ENCODE measurements around the gene ZNF831.

The ZNF831 gene

GRCh38 chr20:59253325-59253724 lies 89.7 kb downstream of the ZNF831 start:
- DNase-seq (ENCODE audit: low spot score), result no peak
- Histone ChIP-seq H3K27me3 (ENCODE audit: insufficient read depth, poor library complexity, severe bottlenecking) (peaks cover 95% of the 10 kb centered on the region), H3K4me3 (ENCODE audit: severe bottlenecking) (no peak overlapping the region), H3K36me3 (ENCODE audit: low read depth) (no peaks in the 10 kb centered on the region), H3K27ac (ENCODE audit: poor library complexity, severe bottlenecking) (no peak overlapping the region), H3K9me3 (ENCODE audit: severe bottlenecking) (peaks cover 4% of the 10 kb centered on the region), H3K4me1 (ENCODE audit: insufficient read depth, poor library complexity, severe bottlenecking) (no peaks in the 10 kb centered on the region)
- TF ChIP-seq, protein P1, sequence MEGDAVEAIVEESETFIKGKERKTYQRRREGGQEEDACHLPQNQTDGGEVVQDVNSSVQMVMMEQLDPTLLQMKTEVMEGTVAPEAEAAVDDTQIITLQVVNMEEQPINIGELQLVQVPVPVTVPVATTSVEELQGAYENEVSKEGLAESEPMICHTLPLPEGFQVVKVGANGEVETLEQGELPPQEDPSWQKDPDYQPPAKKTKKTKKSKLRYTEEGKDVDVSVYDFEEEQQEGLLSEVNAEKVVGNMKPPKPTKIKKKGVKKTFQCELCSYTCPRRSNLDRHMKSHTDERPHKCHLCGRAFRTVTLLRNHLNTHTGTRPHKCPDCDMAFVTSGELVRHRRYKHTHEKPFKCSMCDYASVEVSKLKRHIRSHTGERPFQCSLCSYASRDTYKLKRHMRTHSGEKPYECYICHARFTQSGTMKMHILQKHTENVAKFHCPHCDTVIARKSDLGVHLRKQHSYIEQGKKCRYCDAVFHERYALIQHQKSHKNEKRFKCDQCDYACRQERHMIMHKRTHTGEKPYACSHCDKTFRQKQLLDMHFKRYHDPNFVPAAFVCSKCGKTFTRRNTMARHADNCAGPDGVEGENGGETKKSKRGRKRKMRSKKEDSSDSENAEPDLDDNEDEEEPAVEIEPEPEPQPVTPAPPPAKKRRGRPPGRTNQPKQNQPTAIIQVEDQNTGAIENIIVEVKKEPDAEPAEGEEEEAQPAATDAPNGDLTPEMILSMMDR (IDR thresholded peaks at IDR 0.05; ENCODE audit: poor library complexity, severe bottlenecking), result no peak
- ATAC-seq (ENCODE audit: low read depth), result no peak

- Histone ChIP-seq H3K27me3 (ENCODE audit: insufficient read depth, poor library complexity, severe bottlenecking) (peaks cover 95% of the 10 kb centered on the region), H3K9me3 (ENCODE audit: severe bottlenecking) (peaks cover 4% of the 10 kb centered on the region), H3K27ac (ENCODE audit: poor library complexity, severe bottlenecking) (no peak overlapping the region), H3K36me3 (ENCODE audit: low read depth) (no peaks in the 10 kb centered on the region), H3K4me1 (ENCODE audit: insufficient read depth, poor library complexity, severe bottlenecking) (no peaks in the 10 kb centered on the region), H3K4me3 (ENCODE audit: severe bottlenecking) (no peak overlapping the region)
- ATAC-seq (ENCODE audit: low read depth) (peak; percentile 74), DNase-seq (ENCODE audit: low spot score) (no peak)
- TF ChIP-seq, protein P1 (IDR thresholded peaks at IDR 0.05; ENCODE audit: poor library complexity, severe bottlenecking), result peak; percentile 29
These were observed 90.2 kb downstream of the ZNF831 start for GRCh38 chr20:59253779-59254319.

DNA sequence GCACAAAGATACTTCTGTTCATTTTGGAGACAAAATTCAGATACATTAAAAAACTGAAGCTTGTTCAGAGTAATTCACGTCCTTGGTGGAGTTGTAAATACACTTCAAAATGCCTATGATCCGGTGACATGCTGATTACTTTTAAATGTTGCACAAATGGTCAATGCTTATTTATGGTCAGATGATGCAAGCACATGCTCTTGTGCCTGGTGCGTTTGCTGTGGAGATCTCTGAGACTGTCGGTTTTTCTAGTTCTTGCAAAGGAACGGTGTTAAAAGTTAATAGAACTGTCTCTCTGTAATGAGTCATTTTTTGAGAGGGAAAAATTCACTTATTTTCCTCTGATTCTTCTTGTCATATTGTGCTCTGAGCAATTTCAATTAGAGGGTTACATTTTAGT lies 91.6 kb downstream of the ZNF831 start:
- ATAC-seq (ENCODE audit: low read depth) (no peak), DNase-seq (ENCODE audit: low spot score) (no peak)
- no peaks in the 10 kb centered on the region for H3K4me1 ChIP-seq (ENCODE audit: insufficient read depth, poor library complexity, severe bottlenecking)
- peaks cover 97% of the 10 kb centered on the region for H3K27me3 ChIP-seq (ENCODE audit: insufficient read depth, poor library complexity, severe bottlenecking)
- H3K4me3 ChIP-seq (ENCODE audit: severe bottlenecking), result no peak overlapping the region
- TF ChIP-seq, protein P1 (IDR thresholded peaks at IDR 0.05; ENCODE audit: poor library complexity, severe bottlenecking), result no peak
- no peak overlapping the region for H3K27ac ChIP-seq (ENCODE audit: poor library complexity, severe bottlenecking)
- no peaks in the 10 kb centered on the region for H3K36me3 ChIP-seq (ENCODE audit: low read depth)
- peaks cover 4% of the 10 kb centered on the region for H3K9me3 ChIP-seq (ENCODE audit: severe bottlenecking)

- no peaks in the 10 kb centered on the region for H3K9me3 ChIP-seq (ENCODE audit: severe bottlenecking)
- peaks cover 90% of the 10 kb centered on the region for H3K27me3 ChIP-seq (ENCODE audit: insufficient read depth, poor library complexity, severe bottlenecking)
- H3K4me3 ChIP-seq (ENCODE audit: severe bottlenecking), result no peak overlapping the region
- TF ChIP-seq, protein P1 (IDR thresholded peaks at IDR 0.05; ENCODE audit: poor library complexity, severe bottlenecking), result no peak
- ATAC-seq (ENCODE audit: low read depth) (no peak), DNase-seq (ENCODE audit: low spot score) (no peak)
- H3K4me1 ChIP-seq (ENCODE audit: insufficient read depth, poor library complexity, severe bottlenecking), result no peaks in the 10 kb centered on the region
- H3K36me3 ChIP-seq (ENCODE audit: low read depth), result no peaks in the 10 kb centered on the region
- no peak overlapping the region for H3K27ac ChIP-seq (ENCODE audit: poor library complexity, severe bottlenecking)
These were observed 94.6 kb downstream of the ZNF831 start for GRCh38 chr20:59258221-59258621.

DNA sequence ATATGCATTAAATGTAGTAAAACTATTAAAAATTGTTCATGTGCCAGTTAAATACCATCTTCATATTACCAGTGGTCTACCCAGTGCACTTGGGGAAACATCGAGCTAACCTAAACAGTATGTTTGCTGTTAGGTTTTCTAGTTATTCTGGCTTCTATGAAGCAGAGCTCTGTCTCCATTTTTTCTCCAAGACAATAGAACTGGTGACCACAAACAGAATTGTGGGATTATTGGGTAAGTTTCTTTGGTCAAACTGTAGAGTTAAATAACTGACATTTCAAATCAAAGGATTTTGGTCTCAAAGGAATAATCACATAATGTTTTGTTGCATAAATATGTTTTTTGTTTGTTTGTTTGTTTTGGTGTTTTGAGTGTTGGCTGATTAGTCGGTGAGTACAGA lies 96.3 kb downstream of the ZNF831 start:
- Histone ChIP-seq H3K27me3 (ENCODE audit: insufficient read depth, poor library complexity, severe bottlenecking) (peaks cover 94% of the 10 kb centered on the region), H3K4me1 (ENCODE audit: insufficient read depth, poor library complexity, severe bottlenecking) (no peaks in the 10 kb centered on the region)
- no peak for DNase-seq (ENCODE audit: low spot score)

More for the DNA sequence above, 96.3 kb downstream of the ZNF831 start:
- TF ChIP-seq, protein P1 (IDR thresholded peaks at IDR 0.05; ENCODE audit: poor library complexity, severe bottlenecking), result no peak
- Histone ChIP-seq H3K27ac (ENCODE audit: poor library complexity, severe bottlenecking) (no peak overlapping the region), H3K36me3 (ENCODE audit: low read depth) (no peaks in the 10 kb centered on the region), H3K4me3 (ENCODE audit: severe bottlenecking) (no peak overlapping the region), H3K9me3 (ENCODE audit: severe bottlenecking) (no peaks in the 10 kb centered on the region)
- ATAC-seq (ENCODE audit: low read depth), result no peak
